Stomach (tissue), 4 donors: ENCODE data around the gene PRKCH.

Source experiments
- CTCF ChIP-seq, 7 experiments: fragments of 450-650 bp in 4 of 7; fragments of 200-600 bp in 3 of 7; sonication (generic) in 3 of 7; IDR thresholded peaks; one replicate each; pipeline ENCODE4 v1.5.1; 2016 to 2019; ENCODE audit warnings: antibody characterized with exemption in 7 of 7, control low read depth in 2 of 7, mild to moderate bottlenecking in 1 of 7
- EP300 ChIP-seq: sonication (generic); formaldehyde crosslinking; IDR thresholded peaks from one replicate; pipeline ENCODE4 v1.6.1; 2017; ENCODE audit warnings: antibody characterized with exemption
- POLR2A ChIP-seq, 4 donors: fragments of 450-650 bp; IDR thresholded peaks; one replicate each; pipeline ENCODE4 v1.6.1; 2016; ENCODE audit warnings: antibody characterized with exemption in 4 of 4, control low read depth in 2 of 4, mild to moderate bottlenecking in 1 of 4, moderate library complexity in 1 of 4

- TF ChIP-seq CTCF (IDR thresholded peaks at IDR 0.05) = no peak
- TF ChIP-seq EP300 = no peak
- no peak for TF ChIP-seq POLR2A (IDR thresholded peaks at IDR 0.05)
Measured at GRCh38 chr14:61474701-61475100, 153.3 kb downstream of the PRKCH start.
